HG03442 (cell line): ENCODE results near the gene DPH7.
"Not testable (repeated sequence)": the region's sequence is repeated elsewhere in the genome, so short reads cannot be mapped to it uniquely, and the experiment has no call there.

Experiments
- ATAC-seq: cut with Tn5 transposase; IDR thresholded peaks from one replicate; pipeline ENCODE4 v1.9.1; 2021; ENCODE audit warnings: mild to moderate bottlenecking, moderate library complexity; ENCODE audit not compliant: unreplicated experiment

DPH7 gene

GRCh38 chr9:137578518-137579258, at the start of gene DPH7:
TSS of gene DPH7 (minus strand) at chr9:137578925. CDS start at chr9:137578777, 148 bp downstream.
- ATAC-seq = peak; percentile 78

- ATAC-seq = not testable (repeated sequence)
Measured at GRCh38 chr9:137627406-137627805, 48.7 kb upstream of the DPH7 start.

- no peak for ATAC-seq
Measured at GRCh38 chr9:137626464-137626863, 47.7 kb upstream of the DPH7 start.

GRCh38 chr9:137622211-137622610, 43.5 kb upstream of the DPH7 start:
- ATAC-seq = not testable (repeated sequence)

GRCh38 chr9:137621131-137621757, 42.5 kb upstream of the DPH7 start:
- ATAC-seq = no peak

GRCh38 chr9:137620581-137620980, 41.9 kb upstream of the DPH7 start:
- ATAC-seq = no peak

- no peak for ATAC-seq
Measured at GRCh38 chr9:137620048-137620405, 41.3 kb upstream of the DPH7 start.

- peak; percentile 24 for ATAC-seq
Measured at GRCh38 chr9:137619240-137620047, 40.7 kb upstream of the DPH7 start.

- ATAC-seq = peak; percentile 74
Measured at GRCh38 chr9:137618105-137619067, 39.7 kb upstream of the DPH7 start, which contains the start of gene EHMT1. TSS of gene EHMT1 (plus strand) at chr9:137619005. CDS start at chr9:137619029, 24 bp downstream.

- no peak for ATAC-seq
Measured at GRCh38 chr9:137615387-137615871, 36.7 kb upstream of the DPH7 start.

GRCh38 chr9:137614631-137615386, 36.1 kb upstream of the DPH7 start:
- no peak for ATAC-seq

- ATAC-seq = no peak
Measured at GRCh38 chr9:137613738-137614523, 35.2 kb upstream of the DPH7 start.

GRCh38 chr9:137613259-137613658, 34.5 kb upstream of the DPH7 start:
- no peak for ATAC-seq

GRCh38 chr9:137612741-137613142, 34.0 kb upstream of the DPH7 start:
- no peak for ATAC-seq

- ATAC-seq = no peak
Measured at GRCh38 chr9:137611623-137612609, 33.2 kb upstream of the DPH7 start.

GRCh38 chr9:137610944-137611343, 32.2 kb upstream of the DPH7 start:
- no peak for ATAC-seq

GRCh38 chr9:137607141-137607857, 28.6 kb upstream of the DPH7 start:
- ATAC-seq = no peak
